Measurements from ENCODE around the gene ARAF. TPM values are rescaled to one million over a fixed set of nuclear protein-coding genes. Genes with fewer than 3 reads are reported as not detected.
"Not testable (repeated sequence)": the region's sequence is repeated elsewhere in the genome, so short reads cannot be mapped to it uniquely, and the experiment has no call there.

Gene ARAF
- total RNA-seq, 1 donor from 2014 or later: 11.9 TPM

DNA sequence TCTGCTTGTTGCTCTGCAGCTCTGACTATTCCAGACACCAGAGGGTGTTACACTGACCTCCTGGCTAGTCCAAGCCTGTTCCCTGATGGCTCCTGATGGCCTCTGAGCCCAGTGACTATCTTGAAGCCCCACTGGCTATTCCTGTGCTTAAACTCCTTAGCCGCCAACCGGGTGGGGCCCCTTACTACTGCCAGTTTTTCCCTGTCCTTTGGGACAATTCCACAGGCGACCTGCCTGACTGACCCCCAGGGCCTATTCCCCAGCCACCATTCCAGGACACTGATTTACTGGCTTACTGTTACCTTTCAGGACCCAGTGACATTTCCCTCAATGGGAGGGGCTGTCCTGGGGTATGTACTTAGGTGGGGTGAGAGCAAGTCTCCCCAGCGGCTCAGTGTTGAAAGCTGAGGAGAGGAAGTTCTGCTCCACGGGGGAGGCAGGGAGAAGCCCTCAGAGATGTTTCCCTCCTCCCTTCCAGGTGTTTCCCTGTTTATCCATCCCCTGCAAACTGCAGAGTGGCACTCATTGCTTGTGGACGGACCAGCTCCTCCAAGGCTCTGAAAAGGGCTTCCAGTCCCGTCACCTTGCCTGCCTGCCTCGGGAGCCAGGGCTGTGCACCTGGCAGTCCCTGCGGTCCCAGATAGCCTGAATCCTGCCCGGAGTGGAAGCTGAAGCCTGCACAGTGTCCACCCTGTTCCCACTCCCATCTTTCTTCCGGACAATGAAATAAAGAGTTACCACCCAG is 25.2 kb downstream of the ARAF start:
- no peak for DNase-seq

DNA sequence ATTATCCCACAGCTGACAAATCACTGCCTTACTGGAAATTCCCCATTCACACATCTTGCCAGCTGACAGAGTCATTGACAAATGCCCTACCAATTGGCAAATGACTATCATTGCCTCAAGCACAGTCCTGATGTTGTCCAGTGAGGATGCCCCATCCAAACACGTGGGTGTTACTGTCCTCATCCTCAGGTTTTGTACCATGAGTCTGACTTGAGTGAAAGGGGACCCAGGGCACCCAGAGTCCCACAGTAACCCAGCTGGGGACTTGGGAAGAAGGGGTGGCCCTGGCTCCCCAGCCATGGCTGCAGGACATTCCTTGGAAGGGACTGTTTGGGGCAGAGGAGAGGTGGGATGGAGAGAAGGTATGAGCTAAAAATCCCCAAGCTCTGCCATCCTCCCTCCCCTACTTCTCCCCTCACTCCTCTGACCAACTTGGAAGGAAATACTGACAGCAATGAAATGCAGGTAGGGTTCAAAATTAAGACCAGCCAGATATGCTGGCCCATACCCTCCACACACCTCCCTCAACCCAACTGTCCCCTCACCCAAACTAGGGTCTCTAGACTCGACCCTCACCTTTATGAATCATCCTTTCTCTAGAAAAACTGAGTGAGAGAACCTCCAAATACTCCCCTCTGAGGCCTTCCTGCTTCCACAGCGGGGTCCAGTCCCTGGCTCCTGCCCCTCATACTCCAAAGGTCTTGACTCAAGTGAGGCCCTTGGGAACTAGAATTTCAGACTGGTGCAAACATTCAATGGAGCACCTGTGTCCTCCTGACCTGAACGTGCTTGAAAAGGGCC is 26.3 kb downstream of the ARAF start:
- DNase-seq: no peak

DNA sequence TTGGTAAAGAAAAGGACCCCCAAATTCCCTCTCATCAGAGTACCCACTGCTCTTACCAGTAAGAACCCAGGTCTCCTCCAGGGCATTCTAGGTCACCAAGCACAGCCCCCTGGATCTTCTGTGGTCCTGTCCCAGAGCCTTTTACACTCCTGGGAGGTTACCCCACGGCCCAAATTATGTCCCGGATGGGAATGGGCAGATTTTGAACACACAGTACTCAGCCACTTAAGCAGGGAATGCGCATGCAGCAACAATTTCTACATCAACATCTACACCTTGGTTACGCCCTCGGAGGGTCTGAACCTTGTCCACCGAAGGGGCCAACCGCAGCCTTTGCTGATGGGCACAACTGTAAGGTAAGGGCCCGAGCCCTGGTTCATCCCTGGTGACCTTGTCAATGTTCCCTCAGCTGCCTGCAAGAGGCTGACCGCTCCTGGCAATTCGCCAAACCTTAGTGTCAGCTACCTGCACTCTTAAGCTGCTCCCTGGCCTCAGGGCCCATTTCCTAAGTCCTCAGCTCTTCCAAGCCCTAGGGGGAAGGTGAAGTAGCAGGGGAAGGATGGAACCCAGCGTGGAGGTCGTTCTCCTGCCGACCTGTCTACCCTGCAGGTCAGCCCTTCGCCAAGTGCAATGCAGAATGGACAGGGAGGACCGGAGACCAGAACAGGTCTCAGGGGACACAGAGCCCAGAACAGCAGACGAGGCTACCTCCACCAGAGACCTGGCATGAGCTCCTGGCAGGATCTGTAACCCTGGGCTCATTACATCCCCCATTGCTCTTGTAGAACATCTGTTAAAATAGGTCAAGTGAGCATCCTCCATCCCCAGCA is 27.1 kb downstream of the ARAF start:
- no peak for DNase-seq

DNA sequence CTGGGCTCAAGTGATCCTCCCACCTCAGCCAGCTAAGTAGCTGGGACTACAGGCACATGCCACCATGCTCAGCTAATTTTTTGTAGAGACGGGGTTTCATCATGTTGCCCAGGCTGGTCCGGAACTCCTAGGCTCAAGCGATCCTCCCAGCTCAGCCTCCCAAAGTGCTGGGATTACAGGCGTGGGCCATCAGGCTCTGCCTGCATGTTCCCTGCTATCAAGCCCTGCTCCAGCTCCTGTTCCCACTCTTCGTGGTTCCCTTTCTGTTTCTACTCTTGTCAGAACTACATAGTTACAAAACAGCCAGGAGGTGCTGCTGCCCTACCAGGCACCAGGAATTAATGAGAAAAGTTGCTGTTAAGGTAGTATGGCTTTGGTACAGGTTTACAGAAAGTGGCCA is 30.0 kb downstream of the ARAF start:
- no peak for DNase-seq

GRCh38 chrX:47593522-47593921 is 32.5 kb downstream of the ARAF start:
- DNase-seq: no peak

- DNase-seq: no peak
These were observed 34.8 kb downstream of the ARAF start for GRCh38 chrX:47595716-47596251.

DNA sequence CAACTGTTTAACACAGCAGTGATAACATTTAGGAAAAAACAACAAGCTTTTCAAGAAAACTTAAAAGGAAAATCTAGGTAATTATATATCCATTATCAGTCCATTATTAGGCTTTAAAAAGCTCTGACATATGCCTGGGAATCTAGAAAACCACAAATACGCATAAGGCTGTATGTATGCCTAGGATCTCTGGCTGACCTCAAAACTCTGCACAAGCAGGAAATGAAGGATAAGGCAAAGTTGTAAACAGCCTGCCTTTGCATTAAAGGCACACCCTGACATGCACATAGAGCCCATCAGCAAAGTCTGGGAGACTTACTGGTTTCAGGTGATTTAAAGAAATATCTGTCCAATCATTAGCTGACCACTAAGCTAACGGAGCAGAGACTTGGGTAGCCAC is 35.3 kb downstream of the ARAF start:
- DNase-seq: no peak

- DNase-seq: no peak
These were observed 36.2 kb downstream of the ARAF start for GRCh38 chrX:47597222-47597621.

GRCh38 chrX:47603125-47603524 is 42.1 kb downstream of the ARAF start:
- DNase-seq: not testable (repeated sequence)

DNA sequence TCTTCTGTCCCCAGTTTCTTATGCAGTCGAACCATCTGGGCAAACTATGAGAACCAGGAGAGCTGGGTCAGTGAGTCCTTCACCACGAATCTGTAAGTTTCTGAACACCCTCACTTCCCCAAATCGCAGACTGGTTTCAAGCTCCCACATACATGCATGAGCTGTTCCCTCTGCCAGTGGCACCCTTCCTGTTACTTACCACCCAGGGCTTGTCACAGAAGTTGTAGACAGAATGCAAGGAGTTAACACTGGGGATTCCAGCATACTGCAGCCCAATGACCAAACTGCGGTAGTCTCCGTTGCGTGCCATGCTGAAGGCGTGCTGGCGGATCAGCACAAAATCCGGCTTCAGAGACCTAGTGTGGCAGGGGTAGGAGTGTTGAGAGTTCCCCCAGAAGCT is 44.0 kb downstream of the ARAF start:
- no peak for DNase-seq

DNA sequence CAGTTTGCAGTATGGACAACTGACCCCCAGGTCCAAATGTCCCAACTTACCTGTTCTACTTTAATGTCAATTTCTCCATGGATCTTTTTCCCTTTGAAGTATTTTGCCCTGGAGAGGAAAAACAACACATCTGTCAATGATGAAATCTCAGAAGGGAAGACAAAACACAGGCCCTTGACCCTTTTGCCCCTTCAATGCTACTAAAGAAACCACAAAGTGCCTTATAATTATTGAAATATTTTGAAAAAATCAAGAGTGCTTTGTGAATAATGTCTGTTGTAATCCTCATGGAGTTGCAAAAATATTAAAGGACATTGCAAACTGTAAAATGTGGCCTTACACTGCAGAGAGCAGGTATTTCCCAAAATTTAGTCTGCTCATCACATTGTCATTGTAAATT is 46.1 kb downstream of the ARAF start:
- DNase-seq: no peak

- DNase-seq: no peak
These were observed 47.3 kb downstream of the ARAF start for GRCh38 chrX:47608130-47608810.

GRCh38 chrX:47610511-47610910 is 49.5 kb downstream of the ARAF start:
- no peak for DNase-seq

DNA sequence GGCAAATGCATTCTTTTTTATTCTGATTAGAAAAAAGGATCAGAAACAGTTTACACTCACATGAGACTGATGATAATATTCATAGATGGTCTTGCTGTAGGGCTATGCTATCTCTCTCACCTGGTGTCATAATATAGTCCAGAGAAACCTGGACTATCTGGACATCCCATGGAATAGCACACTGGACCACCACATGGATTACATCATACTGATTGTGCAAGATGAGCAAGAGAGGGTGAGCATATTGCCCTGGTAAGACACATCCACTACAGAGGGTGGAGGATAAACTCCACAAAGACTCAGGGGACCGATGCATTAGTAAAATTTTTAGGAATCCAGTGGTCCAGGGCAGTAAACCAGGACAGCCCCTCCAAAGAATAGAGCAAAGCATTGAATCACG is 50.5 kb downstream of the ARAF start:
- no peak for DNase-seq

- DNase-seq: no peak
These were observed 50.9 kb downstream of the ARAF start for GRCh38 chrX:47611926-47612325.

DNA sequence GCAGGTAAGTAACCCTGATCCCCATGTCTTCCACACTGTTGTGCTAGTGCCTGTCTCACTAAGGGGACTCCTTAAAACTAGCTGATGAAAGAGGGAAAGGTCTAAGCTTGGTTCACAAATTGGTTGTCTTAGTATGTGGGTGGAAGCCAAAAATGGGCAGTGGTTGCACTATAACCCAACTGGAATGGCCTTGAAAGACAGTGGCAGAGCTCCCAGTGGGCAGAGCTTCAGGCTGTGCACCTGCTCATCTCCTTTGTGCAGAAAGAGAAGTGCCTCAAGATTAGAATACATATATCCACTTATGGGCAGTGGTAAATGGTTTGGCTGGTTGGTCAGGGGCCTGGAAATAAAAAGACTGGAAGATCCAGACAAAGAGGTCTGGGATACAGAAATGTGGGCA is 51.4 kb downstream of the ARAF start:
- DNase-seq: no peak

GRCh38 chrX:47613082-47613481 is 52.1 kb downstream of the ARAF start:
- no peak for DNase-seq

DNA sequence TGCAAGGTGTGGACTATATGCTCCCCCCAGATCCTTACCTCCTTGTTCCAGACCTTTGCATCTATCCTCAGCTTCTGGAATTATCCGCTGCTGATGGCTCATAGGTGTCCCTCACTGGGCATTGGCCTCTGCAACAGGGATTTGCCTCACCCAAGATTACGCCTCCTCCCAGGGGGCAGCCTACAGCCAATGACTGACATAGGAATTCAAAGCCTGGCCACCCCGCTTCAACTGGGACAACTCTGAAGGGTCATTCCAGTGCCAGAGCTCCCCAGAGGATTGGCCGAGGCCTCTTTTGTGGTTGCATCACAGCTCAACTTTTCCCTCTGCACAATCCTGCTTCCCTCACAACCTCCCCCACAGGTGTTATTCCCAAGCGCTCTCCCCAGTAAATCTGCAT is 53.6 kb downstream of the ARAF start:
- no peak for DNase-seq

GRCh38 chrX:47618923-47619485 is 58.0 kb downstream of the ARAF start:
- no peak for DNase-seq

DNA sequence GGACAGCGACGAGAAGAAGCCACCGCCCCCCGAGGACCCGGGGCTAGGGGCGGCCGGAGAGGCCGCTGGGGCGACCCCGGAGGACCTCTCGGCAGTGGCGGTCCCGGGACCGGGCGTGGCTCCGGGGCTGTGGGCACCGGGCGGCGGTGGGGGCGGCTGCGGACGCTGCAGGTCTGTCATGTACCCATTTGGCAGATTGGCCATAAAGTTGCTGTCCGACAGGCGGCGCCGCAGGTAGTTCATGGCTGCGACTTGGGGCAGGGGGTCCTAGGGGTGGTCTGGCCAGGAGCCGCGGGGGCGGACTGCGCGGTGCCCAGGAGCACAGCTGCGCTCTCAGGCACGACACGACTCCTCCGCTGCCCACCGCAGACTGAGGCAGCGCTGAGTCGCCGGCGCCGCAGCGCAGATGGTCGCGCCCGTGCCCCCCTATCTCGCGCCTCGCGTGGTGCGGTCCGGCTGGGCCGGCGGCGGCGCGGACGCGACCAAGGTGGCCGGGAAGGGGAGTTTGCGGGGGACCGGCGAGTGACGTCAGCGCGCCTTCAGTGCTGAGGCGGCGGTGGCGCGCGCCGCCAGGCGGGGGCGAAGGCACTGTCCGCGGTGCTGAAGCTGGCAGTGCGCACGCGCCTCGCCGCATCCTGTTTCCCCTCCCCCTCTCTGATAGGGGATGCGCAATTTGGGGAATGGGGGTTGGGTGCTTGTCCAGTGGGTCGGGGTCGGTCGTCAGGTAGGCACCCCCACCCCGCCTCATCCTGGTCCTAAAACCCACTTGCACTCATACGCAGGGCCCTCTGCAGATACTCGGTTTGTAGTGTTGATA is 58.7 kb downstream of the ARAF start, which contains the start of gene SYN1:
Gene SYN1 (minus strand): TSS at position 372 of the 817 bp plus-strand sequence. CDS start 129 bp downstream, at position 243.
- peak; percentile 66 for DNase-seq

GRCh38 chrX:47620303-47620685 is 59.3 kb downstream of the ARAF start:
- DNase-seq: no peak
